GM19240 (cell line): ENCODE measurements around the gene BTN1A1.
"Not testable (repeated sequence)": the region's sequence is repeated elsewhere in the genome, so short reads cannot be mapped to it uniquely, and the experiment has no call there.

Experiments
- DNase-seq: peaks from one replicate; pipeline ENCODE4 v3.0.0; 2011; ENCODE audit warnings: low spot score; ENCODE audit not compliant: insufficient read length

The BTN1A1 gene

GRCh38 chr6:26500102-26500501, at the start of gene BTN1A1:
BTN1A1 (plus strand) TSS chr6:26500303; CDS start chr6:26501287, 984 bp downstream.
- DNase-seq, result no peak

GRCh38 chr6:26452631-26453235, 47.4 kb upstream of the BTN1A1 start:
- DNase-seq, result no peak

GRCh38 chr6:26454631-26455030, 45.5 kb upstream of the BTN1A1 start:
- no peak for DNase-seq

- DNase-seq, result no peak
Observed at GRCh38 chr6:26455357-26455970, 44.6 kb upstream of the BTN1A1 start.

GRCh38 chr6:26457264-26457805, 42.8 kb upstream of the BTN1A1 start:
- no peak for DNase-seq

GRCh38 chr6:26457806-26458688, 42.1 kb upstream of the BTN1A1 start, which contains the start of gene BTN2A1:
BTN2A1 (plus strand) TSS chr6:26457955; CDS start chr6:26458637, 682 bp downstream.
- DNase-seq, result peak; percentile 38

GRCh38 chr6:26459023-26459810, 40.9 kb upstream of the BTN1A1 start:
- no peak for DNase-seq

- not testable (repeated sequence) for DNase-seq
Observed at GRCh38 chr6:26461353-26461752, 38.8 kb upstream of the BTN1A1 start.

GRCh38 chr6:26464014-26464413, 36.1 kb upstream of the BTN1A1 start:
- no peak for DNase-seq

GRCh38 chr6:26464416-26465131, 35.5 kb upstream of the BTN1A1 start:
- DNase-seq, result no peak

- no peak for DNase-seq
Observed at GRCh38 chr6:26465776-26466175, 34.3 kb upstream of the BTN1A1 start.

- DNase-seq, result no peak
Observed at GRCh38 chr6:26468829-26469228, 31.3 kb upstream of the BTN1A1 start.

- DNase-seq, result no peak
Observed at GRCh38 chr6:26470643-26471042, 29.5 kb upstream of the BTN1A1 start.

- no peak for DNase-seq
Observed at GRCh38 chr6:26471970-26472369, 28.1 kb upstream of the BTN1A1 start.

- no peak for DNase-seq
Observed at GRCh38 chr6:26472549-26473290, 27.4 kb upstream of the BTN1A1 start.

- DNase-seq, result no peak
Observed at GRCh38 chr6:26473429-26473757, 26.7 kb upstream of the BTN1A1 start.

- peak; percentile 66 for DNase-seq
Observed at GRCh38 chr6:26473758-26474438, 26.2 kb upstream of the BTN1A1 start.

- no peak for DNase-seq
Observed at GRCh38 chr6:26474439-26474881, 25.6 kb upstream of the BTN1A1 start.
